NT2/D1 (cell line): Measurements from ENCODE around the gene IL36B.

Experiments
- SUZ12 ChIP-seq: IDR thresholded peaks from 2 replicates; pipeline ENCODE4 v1.6.1; 2011; ENCODE audit not compliant: insufficient read length, insufficient read depth; ENCODE audit errors: extremely low read depth
- YY1 ChIP-seq: IDR thresholded peaks from 2 replicates; pipeline ENCODE4 v1.6.1; 2011; ENCODE audit not compliant: insufficient read length, insufficient read depth
- ZNF274 ChIP-seq: IDR thresholded peaks from 2 replicates; pipeline ENCODE4 v1.6.1; 2011; ENCODE audit warnings: mild to moderate bottlenecking, low read depth, low read length

- TF ChIP-seq ZNF274 (no peak), YY1 (no peak), SUZ12 (no peak)
Observed at GRCh38 chr2:113039158-113039557, 13.5 kb downstream of the IL36B start.
